ENCODE results near the gene SORCS1.

GRCh38 chr10:106931853-106932249 is 232.7 kb downstream of the SORCS1 start:
- TF ChIP-seq CTCF (IDR thresholded peaks at IDR 0.05; ENCODE audit: insufficient read depth, low read depth, low read length) (no peak), EZH2 (IDR thresholded peaks at IDR 0.05; ENCODE audit: insufficient read depth, low read length) (no peak)
